Testis (tissue), 3 donors: ENCODE data around the gene TEAD3. TPM values are rescaled to one million over a fixed set of nuclear protein-coding genes. Genes with fewer than 3 reads are reported as not detected.

Experiments used
- DNase-seq: peaks from one replicate; pipeline ENCODE4 v3.0.0-alpha.2; 2019
- H3K27ac ChIP-seq, 2 donors: fragments of 200-600 bp; sonication (generic); one replicate each; pipeline ENCODE4 v1.5.1; 2019
- H3K27me3 ChIP-seq: fragments of 200-600 bp; sonication (generic); one replicate; pipeline ENCODE4 v1.5.1; 2019
- H3K36me3 ChIP-seq: fragments of 200-600 bp; sonication (generic); one replicate; pipeline ENCODE4 v1.5.1; 2017; ENCODE audit warnings: low read depth; ENCODE audit errors: missing control alignments
- H3K4me1 ChIP-seq: fragments of 200-600 bp; sonication (generic); one replicate; pipeline ENCODE4 v1.5.1; 2019
- H3K4me3 ChIP-seq, 2 donors: fragments of 200-600 bp; sonication (generic); one replicate each; pipeline ENCODE4 v1.5.1; 2017 to 2019
- H3K9me3 ChIP-seq: fragments of 200-600 bp; sonication (generic); one replicate; pipeline ENCODE4 v1.5.1; 2017
- CTCF ChIP-seq, 3 experiments: fragments of 450-650 bp in 2 of 3; fragments of 200-600 bp in 1 of 3; sonication (generic) in 1 of 3; IDR thresholded peaks; one replicate each; pipeline ENCODE4 v1.5.1; 2016 to 2019; ENCODE audit warnings: antibody characterized with exemption in 3 of 3, mild to moderate bottlenecking in 2 of 3, moderate library complexity in 1 of 3
- POLR2A ChIP-seq: fragments of 450-650 bp; IDR thresholded peaks from one replicate; pipeline ENCODE4 v1.6.1; 2017; ENCODE audit warnings: antibody characterized with exemption, mild to moderate bottlenecking, moderate library complexity
- WGBS, 2 donors: methylation state at CpG; one replicate each; pipeline ENCODE4 v1.1.5; 2018; 5-methylcytosine and 5-hydroxymethylcytosine counted together
- intact Hi-C: fragments of 100-400 bp; cut with DNase I; formaldehyde crosslinking; loops from one replicate; pipeline ENCODE4 v1.15.1; 2023; ENCODE audit warnings: low total_unique reads
- polyA plus RNA-seq: library from polyadenylated mRNA; stranded (reverse); fragments of 350-450 nt; fragmentation: Illumina TruSeq; extraction: RNeasy Lipid Tissue Mini Kit (QIAGEN cat#74804); gene quantifications from one replicate; pipeline ENCODE4 v1.2.3, GENCODE V29; 2014; ENCODE audit warnings: low read depth, low replicate concordance; ENCODE audit not compliant: insufficient read depth
- total RNA-seq, 2 donors: library from RNA; depleted of rRNA; stranded (reverse); fragments of >200 nt; gene quantifications; one replicate each; pipeline ENCODE4 v1.2.3, GENCODE V29; 2016

Gene TEAD3
- total and polyA plus RNA-seq, 3 donors from 2014 or later = 10.6 to 17.8 (median 16.2) TPM

- Histone ChIP-seq H3K36me3 (no peaks in the 10 kb centered on the region), H3K4me1 (no peaks in the 10 kb centered on the region), H3K27ac (no peak overlapping the region), H3K9me3 (no peaks in the 10 kb centered on the region), H3K4me3 (no peak overlapping the region), H3K27me3 (no peaks in the 10 kb centered on the region)
- WGBS, 2 donors = 72 to 82% methylated on average over 3 of the region's 3 CpGs
- DNase-seq = no peak
- no peak for TF ChIP-seq POLR2A
- TF ChIP-seq CTCF (IDR thresholded peaks at IDR 0.05) = no peak
- intact Hi-C loops = loop anchor here (5.0 kb wide), 1 partner anchor 213 kb away; the partner anchor contains the start of gene ARMC12
These were observed 27.6 kb upstream of the TEAD3 start for GRCh38 chr6:35524380-35525020.

- no peaks in the 10 kb centered on the region for H3K4me1 ChIP-seq
- no peaks in the 10 kb centered on the region for H3K27me3 ChIP-seq
- no peaks in the 10 kb centered on the region for H3K9me3 ChIP-seq
- no peak overlapping the region for H3K27ac ChIP-seq
- H3K4me3 ChIP-seq = peak overlapping the region; percentile 12 to 41
- no peak for TF ChIP-seq POLR2A
- peak; percentile 97 to 100 (median 98) for TF ChIP-seq CTCF (IDR thresholded peaks at IDR 0.05)
- H3K36me3 ChIP-seq = no peaks in the 10 kb centered on the region
- intact Hi-C loops = loop anchor here (5.0 kb wide), 1 partner anchor 214 kb away; the partner anchor contains the start of gene ARMC12
- 26 to 29% methylated on average over 32 of the region's 32 CpGs for WGBS, 2 donors
- DNase-seq = peak; percentile 86
These were observed 26.1 kb upstream of the TEAD3 start for GRCh38 chr6:35522660-35523658.

GRCh38 chr6:35522151-35522550, 25.3 kb upstream of the TEAD3 start:
- no peaks in the 10 kb centered on the region for H3K9me3 ChIP-seq
- 56 to 71% methylated on average over 10 to 12 of the region's 12 CpGs for WGBS, 2 donors

GRCh38 chr6:35521235-35521634, 24.4 kb upstream of the TEAD3 start:
- WGBS, 2 donors = 92% methylated on average over 4 of the region's 4 CpGs

More at GRCh38 chr6:35522151-35522550, 25.3 kb upstream of the TEAD3 start:
- DNase-seq = no peak
- no peak overlapping the region for H3K27ac ChIP-seq
- H3K27me3 ChIP-seq = no peaks in the 10 kb centered on the region
- H3K4me3 ChIP-seq = no peak overlapping the region
- no peaks in the 10 kb centered on the region for H3K36me3 ChIP-seq
- no peaks in the 10 kb centered on the region for H3K4me1 ChIP-seq
- no peak for TF ChIP-seq CTCF (IDR thresholded peaks at IDR 0.05)
- TF ChIP-seq POLR2A = no peak
- intact Hi-C loops = loop anchor here (5.0 kb wide), 1 partner anchor 215 kb away; the partner anchor contains the start of gene ARMC12

More at GRCh38 chr6:35521235-35521634, 24.4 kb upstream of the TEAD3 start:
- TF ChIP-seq POLR2A (no peak), CTCF (IDR thresholded peaks at IDR 0.05) (no peak)
- H3K4me1 ChIP-seq = no peaks in the 10 kb centered on the region
- no peak overlapping the region for H3K27ac ChIP-seq
- no peak overlapping the region for H3K4me3 ChIP-seq
- H3K36me3 ChIP-seq = no peaks in the 10 kb centered on the region
- no peaks in the 10 kb centered on the region for H3K27me3 ChIP-seq
- DNase-seq = no peak
- H3K9me3 ChIP-seq = no peaks in the 10 kb centered on the region
- intact Hi-C loops = loop anchor here (5.0 kb wide), 1 partner anchor 216 kb away; the partner anchor contains the start of gene ARMC12
